Fibroblast of skin of left biceps (primary cell): ENCODE data around the gene ARID5B.

Source experiments
- DNase-seq, 2 experiments: peaks; one replicate each; pipeline ENCODE4 v3.0.0-alpha.2; 2013; ENCODE audit warnings: low read depth in 2 of 2

Gene ARID5B

DNA sequence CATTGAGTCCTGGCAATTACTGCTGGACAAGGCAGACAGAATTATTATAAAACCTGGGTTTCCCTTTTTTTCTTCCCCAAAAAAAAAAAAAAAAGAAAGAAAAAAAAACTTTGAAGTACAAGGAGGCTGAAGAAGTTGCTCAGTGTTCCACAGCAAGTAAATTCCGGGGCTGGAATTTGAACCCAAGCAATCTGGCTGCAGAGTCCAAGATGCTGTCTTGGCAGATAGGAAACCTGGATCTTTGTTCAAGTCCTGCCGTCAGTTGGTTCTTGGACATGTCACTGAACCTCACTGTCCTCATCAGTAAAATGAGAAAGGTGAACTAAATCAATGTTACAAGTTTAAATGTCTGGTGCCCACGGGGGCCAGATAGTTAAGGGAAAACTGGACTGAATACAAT, 35.3 kb downstream of the ARID5B start:
- DNase-seq, result no peak

DNA sequence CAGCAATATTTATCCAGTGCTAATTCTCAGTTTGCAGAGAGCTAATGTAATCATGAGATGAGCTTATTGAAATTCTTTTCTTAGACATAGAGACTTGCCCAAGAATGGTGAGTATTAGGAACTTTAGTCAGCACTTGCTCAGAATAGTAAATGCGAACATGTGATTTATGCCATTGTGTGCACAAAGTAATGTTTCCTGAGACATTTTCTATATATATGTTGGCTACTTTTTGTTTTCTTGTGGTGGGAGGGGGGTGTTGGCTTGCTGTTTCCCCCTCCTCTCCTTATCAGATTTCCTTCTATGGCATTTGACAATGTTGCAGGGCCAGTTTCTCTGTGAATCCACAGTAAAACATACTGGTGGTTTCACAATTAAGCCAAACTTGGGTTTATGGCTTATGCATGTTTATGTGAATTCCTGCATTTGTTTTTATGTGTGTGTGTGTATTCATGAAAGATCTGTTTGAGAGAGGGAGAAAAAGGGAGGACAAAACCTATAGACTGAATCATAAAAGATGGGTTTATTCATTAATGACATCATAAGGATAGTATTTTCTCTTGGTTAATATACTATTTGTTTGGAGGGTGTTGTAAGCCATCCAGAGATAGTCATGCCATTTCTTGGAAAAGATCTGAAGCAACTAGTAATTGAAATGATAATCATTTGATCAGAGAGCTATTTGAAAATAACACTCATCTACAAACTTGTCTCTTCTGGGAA, 36.3 kb downstream of the ARID5B start:
- DNase-seq, result no peak

DNA sequence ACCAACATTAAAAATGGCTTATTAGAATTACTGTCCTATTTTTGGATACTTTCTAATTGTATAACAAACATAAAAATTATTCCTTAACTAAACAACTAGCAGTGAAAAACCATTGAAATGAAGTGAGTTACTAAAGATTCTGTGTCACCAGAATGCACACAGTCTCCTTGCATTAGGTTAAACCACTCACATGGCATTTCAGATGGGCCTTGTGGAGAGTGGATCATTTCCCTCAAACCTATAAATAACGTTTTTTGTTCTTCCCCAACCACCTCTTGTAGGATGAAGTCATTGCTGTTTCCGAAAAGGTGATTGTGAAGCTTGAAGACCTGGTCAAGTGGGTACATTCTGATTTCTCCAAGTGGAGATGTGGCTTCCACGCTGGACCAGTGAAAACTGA, 38.4 kb downstream of the ARID5B start:
- DNase-seq, result no peak

DNA sequence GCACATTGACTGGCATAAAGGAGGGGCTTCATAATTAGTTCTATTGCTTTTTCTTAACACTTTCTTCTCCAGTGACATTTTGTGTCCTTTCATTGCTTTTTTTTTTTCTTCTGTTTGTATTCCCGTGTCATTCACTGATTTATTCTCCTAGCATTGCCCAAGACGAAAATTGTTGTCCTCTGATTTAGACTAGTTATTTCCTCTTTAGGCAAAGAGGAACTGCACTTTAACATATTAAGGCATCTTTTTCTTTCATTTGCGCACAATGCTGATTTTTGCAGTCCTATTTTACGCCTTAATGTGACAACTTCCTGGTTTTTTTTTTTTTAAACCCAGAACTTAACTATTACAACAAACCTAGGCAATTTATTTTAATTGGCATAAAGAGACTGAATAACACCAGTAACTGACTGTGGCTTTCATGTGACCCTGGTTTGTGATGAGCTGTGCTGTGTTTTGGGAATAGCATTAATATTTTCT, 39.7 kb downstream of the ARID5B start:
- no peak for DNase-seq

DNA sequence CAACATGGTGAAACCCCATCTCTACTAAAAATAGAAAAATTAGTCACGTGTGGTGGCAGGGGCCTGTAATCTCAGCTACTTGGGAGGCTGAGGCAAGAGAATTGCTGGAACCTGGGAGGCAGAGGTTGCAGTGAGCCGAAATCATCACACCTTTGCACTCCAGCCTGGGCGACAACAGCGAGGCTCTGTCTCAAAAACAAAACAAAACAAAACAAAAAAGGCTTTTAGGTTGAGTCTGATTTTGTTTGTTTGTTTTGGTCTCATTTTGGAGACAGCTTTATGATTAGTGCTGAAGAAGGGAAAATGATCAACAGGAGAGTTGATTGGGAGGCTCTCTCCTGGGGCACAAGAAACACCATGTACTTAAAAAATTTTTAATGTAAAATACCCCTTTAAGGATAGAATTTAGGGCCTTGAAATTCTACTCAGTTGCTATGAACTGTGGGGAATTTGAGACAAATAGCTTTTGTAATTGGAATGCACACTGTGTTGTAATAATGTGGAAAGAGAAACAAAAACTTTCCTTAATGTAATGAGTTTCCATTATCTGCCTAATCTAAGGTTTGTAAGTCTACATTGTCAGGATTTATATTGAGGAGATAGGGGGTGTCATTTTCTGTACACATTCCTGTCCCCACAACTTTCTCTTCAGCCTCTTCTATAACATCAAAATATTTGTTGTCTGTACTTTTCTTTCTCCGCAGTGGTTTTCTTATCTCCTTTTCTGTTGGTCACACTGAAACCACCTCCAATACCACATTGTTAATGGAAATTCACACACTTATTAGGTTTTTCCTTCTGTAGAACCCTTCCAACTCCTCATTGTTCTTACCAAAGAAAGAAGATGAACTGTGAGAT, 41.3 kb downstream of the ARID5B start:
- no peak for DNase-seq

DNA sequence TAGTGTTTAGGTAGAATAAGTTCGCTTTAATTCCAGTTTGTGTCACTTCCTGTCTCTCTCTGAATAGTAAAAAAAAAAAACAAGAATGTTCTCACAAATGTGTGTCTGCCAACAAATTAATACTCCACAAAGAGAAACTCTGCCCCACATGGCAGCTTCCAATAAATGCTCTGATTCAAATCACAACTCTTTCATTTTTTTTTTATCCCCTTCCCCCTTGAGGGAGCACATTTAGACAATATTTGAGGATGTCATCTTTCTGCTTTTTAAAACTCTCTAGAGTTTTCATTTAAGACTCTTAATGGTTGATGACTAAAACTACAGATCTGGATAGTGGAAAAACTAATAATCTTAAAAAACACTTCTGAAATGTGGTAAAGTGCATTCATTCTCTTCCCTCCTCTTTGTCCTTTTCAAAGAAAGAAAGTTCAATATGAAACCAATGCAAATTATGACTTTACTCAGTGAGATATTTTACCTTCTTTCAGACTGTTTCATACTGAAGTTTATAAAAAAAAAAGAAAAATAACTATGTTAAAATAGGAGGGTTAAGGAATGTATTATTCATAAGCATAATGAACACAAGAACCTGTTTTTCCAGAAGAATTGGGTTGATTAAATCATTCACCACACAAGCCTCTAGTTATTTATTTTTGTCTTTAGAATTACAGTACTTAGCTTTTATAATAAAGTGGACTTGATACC, 42.3 kb downstream of the ARID5B start:
- no peak for DNase-seq

DNA sequence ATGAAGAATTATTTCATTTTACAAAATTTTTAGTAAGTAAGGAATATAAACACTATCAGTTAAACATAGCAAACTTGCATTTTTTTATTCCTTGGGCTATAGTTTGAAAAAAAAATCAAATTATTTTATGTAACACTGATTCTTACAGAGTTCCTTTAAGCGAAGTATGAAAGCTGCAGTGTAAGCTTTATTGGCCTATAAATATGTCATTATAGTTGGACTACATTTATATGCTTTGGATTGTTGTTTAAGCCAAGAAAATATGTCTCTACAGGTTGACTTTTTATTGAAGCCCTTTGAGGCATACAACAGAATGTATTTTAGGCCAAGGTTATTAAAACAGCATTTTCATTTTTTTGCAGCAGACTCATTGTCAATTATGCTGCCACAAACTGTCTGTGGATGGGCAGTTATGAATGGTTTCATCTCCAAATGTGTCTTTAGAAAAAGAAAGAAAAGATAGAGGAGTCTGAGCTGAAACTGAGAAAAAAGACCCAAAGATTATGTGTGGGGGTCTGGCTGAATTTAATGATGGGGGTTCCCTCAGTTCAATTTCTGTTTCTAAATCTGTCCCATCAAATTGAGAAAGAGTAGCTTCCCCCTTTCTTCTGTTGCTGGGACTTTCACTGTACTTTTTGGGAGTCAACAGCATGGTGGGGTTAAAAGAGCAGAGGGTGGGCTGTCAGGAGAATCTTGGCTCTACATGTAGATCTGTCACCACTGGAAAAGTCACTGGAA, 43.1 kb downstream of the ARID5B start:
- no peak for DNase-seq

DNA sequence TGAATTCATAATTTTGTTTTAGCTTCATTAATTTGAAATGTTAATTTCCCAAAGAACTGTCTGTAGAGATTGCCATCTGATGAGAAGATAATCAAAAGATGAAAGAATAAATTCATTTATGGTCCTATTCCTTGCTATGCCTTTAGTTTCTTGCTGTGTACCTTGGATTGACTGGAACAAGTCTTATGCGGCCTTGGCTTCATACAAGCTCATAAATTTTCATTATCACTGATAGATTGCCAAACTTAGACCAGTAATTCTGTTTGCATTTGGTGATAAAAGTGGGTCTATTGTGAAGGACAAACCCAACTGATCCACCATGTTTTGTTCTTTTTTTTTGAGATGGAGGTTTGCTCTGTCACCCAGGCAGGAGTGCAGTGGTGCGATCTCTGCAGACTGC, 48.2 kb downstream of the ARID5B start:
- DNase-seq, result no peak

DNA sequence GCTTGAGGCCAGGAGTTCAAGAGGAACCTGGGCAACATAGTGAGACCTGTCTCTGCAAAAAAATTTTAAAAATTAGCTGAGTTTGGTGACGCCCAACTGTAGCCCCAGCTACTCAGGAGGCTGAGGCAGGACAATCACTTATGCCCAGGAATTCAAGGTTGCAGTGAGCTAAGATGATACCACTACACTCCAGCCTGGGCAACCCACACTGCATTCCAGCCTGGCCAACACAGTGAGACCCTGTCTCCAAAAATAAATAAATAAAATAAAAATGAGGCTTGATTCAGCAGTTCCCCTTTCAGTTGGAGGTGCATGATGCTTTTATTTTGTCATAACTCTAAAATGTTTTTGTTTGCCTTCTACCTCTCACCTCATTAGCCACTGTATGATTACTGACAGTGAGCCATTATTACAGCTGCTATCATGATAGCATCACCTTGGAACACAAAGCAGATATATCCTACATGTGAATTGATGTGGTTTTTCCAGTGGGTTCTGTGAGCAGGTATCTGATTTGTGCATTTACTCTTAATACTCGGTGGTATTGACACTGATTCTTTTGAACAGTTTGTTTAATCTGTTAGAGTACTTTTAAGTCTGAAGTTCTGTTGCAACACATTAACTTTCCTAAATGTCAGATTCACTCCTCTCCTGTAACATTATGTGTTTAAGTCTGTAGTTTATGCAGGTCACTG, 49.1 kb downstream of the ARID5B start:
- no peak for DNase-seq

DNA sequence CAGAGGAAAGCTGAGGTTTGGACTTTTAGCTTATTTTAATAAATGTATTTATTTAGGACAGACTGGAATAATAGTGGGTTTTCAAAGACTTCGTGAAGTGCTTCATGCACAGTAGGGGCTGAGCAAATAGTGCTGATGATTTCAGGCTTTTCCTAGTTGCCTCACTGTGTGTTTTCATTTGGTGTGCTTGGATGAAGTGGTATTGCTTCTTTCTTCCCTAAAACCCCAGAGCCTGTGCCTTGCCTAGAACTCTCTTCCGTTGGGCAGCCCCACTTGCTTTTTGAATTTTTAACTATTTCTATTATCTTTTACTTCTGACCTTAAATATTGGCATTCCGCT, 49.6 kb downstream of the ARID5B start:
- DNase-seq, result no peak

DNA sequence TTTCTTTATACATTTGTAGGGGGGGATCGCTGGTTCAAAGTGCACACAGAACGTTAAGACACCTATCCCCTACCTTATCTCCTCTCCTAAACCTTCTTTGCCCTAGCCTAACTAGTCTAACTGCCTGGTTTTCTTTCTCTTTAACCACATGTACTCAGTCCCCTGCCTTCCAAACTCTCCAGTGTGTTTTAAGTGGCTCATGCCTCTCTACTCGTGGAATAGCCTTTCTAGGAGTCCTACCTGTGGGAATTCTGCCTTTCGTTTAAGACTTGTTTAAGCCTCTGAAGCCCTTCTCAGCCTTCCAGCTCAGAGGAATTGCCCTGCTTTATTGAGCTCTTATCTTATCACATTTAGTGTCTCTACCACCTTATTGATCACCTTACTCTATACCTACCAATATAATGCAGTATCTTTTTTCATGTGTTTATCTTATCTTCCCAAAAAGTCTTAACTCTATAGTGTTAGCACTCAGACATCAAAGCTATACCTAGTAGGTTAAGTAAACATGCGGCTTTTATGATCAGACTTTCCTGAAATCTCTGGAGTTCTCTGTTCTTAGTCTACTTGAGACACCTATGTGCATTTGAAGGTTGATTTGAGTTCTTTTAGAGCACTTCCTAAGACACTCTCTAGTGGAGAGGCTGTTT, 50.7 kb downstream of the ARID5B start:
- no peak for DNase-seq

DNA sequence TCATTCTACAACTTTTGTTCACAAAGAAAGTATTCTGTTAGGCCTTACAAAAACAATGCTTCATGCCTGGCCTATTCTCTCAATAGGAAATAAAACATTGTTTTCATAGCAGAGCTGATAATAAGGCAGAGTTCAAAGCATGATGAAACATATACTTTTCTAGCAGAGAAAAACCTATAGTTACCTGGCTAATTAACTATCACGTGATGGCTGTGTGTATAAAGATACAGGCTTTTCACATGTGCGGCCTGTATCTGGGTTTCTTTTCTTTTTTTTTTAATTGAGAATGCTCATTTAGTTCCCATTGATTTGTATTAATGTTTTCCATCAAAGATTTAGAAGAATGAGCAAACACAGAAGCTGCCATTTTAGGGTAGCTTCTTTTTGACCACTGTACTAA, 51.7 kb downstream of the ARID5B start:
- no peak for DNase-seq

DNA sequence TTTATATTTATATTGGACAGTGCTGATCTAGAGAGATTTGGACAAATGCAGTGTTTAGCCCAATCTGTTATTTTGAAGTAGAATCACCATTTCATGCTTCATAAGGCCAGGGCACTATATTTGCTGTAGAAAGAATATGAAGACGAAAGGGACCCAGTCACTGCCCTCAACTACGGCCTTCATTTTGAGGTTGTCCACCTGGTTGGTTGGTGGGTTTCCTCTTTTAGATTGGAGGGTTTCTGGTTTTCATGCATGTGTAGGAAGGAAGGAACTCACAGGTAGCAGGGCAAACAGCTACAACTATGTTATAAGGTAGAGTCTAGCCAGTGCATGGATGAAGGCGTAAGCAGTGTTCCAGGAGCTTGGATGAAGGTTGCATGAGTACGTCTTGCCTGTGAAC, 56.3 kb downstream of the ARID5B start:
- no peak for DNase-seq

DNA sequence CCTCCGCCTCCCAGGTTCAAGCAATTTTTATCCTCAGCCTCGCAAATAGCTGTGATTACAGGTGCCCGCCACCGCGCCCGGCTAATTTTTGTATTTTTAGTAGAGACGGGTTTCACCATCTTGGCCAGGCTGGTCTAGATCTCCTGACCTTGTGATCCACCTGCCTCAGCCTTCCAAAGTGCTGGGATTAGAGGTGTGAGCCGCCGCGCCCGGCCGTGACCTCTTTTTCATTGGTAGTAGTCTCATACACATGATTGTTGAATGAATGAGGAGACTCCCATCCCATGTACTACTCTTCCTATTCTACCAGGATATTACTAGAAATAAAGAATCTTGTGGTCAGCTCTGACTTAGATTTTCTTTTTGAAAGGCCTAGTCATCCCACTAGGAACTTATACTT, 56.8 kb downstream of the ARID5B start:
- no peak for DNase-seq

DNA sequence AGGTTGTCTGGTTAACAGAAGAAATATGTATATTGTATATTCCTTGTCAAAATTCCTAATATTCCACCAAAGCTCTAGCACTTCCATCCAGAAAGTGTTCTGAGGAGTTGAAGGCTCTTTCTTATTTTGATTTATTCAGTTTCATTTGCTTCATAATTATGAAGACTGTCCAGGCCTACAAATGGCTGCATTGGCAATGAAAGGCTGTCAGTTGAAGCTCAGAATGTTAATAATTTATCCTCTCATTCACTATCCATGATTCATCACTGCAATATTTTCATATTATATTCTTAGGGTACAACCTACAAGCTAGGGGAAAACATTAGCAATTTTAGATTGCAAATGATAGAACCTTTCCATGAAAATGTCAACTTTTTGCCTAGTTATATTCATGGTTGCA, 57.3 kb downstream of the ARID5B start:
- no peak for DNase-seq

DNA sequence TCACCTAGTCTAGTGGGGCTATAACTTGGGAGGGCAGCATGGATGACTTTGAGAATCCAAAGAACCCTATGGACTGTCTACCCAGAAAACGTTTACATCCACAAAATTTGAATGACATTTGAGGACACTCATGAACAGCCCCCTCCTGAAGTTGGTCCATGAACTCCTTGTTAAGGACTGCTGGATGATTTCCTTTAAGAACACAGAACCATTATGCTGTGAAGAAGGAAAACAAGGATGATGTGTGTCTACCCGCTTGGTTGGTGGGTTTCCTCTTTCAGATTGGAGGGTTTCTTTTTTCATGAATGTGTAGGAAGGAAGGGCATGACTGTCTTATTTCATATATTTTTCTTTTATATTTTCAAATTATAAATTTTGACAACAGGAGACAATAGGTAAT, 58.3 kb downstream of the ARID5B start:
- no peak for DNase-seq

DNA sequence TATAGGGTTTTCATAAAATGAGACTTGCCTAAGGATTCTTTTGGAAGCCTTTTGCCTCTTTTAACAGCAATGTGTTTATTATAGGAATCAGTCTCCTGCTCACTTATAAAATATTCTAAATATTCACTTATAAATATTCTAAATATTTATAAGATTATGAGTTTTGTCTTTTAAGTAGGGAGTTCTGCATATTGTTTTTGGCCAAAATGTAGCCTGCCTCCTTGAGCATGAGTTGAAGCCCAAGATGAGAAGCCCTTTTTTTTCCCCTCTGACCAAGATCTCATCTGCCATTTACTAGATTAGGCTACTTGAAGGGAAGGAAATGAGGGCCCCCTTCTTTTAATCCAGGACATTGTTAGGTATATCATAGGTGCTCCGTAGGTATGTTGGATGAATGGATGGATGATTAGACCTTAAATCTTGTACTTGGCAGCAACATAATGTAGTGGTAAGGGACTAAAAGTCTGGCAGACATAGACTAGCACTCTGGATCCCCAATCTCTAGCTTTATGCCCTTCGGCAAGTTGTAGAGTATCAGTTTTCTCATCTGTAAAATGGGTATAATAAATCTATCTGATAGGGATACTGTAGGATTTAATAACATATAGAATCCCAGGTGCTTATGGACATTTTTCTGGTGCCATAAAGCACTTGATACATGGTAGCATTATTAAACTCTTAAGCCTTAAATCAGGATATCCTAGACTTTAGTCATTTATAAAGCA, 59.1 kb downstream of the ARID5B start:
- DNase-seq, result no peak

DNA sequence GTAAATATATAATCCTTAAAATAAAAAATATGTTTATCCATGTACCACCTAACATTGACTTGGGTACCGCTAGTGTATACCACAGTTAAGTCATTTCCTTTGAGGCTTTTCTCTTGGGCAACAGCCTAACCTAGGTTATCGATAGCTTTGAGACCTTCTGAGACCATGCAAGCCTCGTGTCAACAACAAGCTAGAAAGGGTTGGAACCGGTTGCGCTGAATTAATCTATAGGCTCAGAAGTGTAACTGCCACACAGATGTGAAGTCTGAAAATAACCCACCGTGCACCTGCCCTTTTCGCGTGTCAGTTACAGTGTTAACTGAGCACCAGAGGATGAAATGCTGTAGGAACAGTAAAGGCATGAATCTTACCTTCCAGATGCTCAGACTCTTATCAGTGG, 59.8 kb downstream of the ARID5B start:
- no peak for DNase-seq

DNA sequence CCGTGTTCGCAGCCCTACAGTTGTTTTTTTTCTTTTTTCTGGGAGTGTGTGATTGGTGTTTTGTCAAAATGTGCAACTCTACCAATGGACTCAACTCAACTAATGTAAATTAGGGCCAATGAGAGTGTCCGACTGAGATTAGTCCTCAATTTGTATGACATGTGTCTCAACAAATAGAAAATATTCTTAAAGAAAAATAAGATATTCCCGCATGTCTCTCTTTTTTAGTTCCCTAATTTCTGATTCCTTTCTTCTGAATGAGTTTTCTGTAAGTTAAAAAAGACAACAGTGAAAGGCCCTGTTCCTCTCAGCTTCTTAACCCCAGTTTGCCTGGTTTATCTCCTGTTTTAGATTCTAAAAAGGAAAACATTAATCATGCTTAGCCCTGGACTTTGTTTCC, 61.5 kb downstream of the ARID5B start:
- DNase-seq, result no peak

DNA sequence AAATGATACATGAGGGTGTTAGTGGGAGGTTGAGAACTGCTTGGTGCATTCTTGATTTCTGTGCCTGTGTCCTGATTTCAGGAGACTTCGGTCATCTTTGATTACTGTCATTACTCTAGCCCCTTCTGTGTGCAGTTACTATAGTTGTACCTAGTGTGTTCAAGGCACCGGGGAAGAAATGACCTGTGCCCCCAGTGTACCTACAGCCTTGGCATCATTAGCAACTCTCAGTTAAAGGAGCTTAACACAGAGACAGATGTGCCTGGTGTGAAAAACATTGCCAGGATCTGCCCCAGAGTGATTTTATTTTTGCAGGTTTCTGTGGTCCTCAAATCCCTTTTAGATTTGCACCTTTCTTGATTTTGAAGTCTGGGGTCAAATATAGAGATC, 62.2 kb downstream of the ARID5B start:
- no peak for DNase-seq
